GM12865 (cell line): ENCODE results near the gene TMEM208.

ENCODE experiments used
- DNase-seq: peaks from one replicate; pipeline ENCODE4 v3.0.0; 2010; ENCODE audit warnings: low read depth
- H3K4me3 ChIP-seq: 2 replicates; pipeline ENCODE4 v1.5.1; 2011; ENCODE audit warnings: mild to moderate bottlenecking, low read depth, low read length, control low read depth
- TF ChIP-seq, protein P1 (sequence below): IDR thresholded peaks from 2 replicates; pipeline ENCODE4 v1.5.1; 2011; ENCODE audit warnings: low read length, control low read depth, low read depth, inconsistent platforms; ENCODE audit not compliant: insufficient read depth; ENCODE audit errors: missing control alignments

TMEM208 gene

DNA sequence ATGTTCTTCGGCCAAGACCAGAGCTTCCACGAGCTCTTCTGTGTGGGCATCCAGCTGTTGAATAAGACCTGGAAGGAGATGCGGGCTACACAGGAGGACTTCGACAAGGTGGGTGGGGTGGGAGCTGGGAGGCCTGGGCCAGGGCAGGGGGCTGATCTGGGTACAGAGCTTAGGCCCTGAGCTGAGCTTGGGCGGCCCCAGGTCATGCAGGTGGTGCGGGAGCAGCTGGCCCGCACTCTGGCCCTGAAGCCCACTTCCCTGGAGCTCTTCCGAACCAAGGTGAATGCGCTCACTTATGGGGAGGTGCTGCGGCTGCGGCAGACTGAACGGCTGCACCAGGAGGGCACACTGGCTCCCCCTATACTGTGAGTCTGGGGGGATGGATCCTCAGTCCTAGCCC is 24.5 kb upstream of the TMEM208 start:
- H3K4me3 ChIP-seq: no peak overlapping the region
- no peak for DNase-seq
- TF ChIP-seq, protein P1, sequence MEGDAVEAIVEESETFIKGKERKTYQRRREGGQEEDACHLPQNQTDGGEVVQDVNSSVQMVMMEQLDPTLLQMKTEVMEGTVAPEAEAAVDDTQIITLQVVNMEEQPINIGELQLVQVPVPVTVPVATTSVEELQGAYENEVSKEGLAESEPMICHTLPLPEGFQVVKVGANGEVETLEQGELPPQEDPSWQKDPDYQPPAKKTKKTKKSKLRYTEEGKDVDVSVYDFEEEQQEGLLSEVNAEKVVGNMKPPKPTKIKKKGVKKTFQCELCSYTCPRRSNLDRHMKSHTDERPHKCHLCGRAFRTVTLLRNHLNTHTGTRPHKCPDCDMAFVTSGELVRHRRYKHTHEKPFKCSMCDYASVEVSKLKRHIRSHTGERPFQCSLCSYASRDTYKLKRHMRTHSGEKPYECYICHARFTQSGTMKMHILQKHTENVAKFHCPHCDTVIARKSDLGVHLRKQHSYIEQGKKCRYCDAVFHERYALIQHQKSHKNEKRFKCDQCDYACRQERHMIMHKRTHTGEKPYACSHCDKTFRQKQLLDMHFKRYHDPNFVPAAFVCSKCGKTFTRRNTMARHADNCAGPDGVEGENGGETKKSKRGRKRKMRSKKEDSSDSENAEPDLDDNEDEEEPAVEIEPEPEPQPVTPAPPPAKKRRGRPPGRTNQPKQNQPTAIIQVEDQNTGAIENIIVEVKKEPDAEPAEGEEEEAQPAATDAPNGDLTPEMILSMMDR: no peak

DNA sequence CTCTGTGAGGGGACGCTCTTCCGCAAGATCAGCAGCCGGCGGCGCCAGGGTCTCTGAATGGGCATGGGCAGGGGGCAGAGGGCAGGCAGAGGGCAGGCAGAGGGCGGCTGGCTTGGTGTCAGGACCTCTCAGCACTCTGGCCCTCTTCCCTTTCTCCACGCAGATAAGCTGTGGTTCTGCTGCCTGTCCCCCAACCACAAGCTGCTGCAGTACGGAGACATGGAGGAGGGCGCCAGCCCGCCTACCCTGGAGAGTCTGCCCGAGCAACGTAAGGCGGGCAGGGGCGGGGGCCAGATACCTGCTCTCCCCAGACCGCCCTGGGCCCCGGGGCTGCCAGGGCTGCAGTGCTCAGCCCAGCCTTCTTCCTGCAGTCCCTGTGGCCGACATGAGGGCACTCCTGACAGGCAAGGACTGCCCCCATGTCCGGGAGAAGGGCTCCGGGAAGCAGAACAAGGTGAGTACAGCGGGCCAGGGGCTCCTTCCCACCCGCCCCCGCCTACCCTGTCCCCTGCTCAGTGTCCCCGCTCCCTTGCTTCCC is 23.9 kb upstream of the TMEM208 start:
- DNase-seq: no peak
- TF ChIP-seq, protein P1: no peak

DNA sequence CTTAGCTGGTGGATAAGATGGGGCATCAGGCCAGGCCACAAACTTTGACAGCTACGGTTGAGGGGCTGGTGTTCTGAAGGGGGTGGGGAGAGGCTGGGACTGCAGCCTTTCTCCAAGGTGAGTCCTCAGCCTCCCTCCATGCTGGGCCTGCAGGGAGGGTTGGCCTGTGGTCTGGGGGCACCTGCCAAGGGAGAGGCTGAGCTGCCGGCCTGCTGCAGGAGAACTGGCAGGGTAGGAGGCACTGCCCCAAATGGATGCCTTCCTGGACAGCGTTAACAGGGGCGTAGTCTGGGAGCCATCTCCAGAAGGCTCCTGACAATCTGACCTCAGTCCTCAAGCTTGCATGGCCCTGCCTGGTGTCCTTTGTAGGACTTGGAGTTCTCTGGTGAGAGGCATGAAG is 22.9 kb upstream of the TMEM208 start:
- DNase-seq: no peak
- H3K4me3 ChIP-seq: no peak overlapping the region
- TF ChIP-seq, protein P1: no peak

More for the DNA sequence above, 23.9 kb upstream of the TMEM208 start:
- no peak overlapping the region for H3K4me3 ChIP-seq

DNA sequence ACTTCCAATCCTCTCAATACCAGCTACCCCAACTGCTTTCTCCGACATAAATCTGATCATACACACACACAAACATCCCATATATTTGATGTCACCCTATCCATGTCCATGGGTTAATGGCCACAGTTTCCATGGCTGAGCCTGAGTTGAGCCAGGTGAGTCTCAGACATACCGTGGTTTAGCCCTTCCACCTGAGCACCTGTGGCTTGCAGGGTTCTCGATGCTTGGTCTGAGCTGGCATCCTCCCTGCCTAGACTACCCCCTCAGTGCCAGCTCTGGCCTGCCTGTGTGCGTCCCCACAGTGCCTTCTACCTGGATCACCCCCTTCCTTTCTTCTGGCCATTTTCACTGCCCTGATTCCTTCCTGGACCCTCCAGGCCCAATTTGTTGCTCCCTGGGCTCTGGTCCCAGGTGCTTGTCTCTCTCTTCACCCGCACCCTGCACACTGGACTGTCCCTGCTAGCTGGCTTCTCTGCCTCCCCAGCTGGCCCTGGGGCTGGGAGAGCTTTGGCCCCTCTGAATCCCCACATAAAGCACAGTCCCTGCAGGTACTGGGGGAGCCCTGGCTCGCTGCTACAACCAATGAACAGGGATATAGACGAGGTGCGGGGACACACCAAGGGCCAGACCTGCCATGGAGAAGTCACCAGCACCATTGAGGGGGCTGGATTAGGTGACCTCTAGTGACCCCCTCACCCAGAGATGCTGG is 20.6 kb upstream of the TMEM208 start:
- no peak for DNase-seq
- TF ChIP-seq, protein P1: no peak
- H3K4me3 ChIP-seq: no peak overlapping the region

GRCh38 chr16:67206838-67207248 is 20.1 kb upstream of the TMEM208 start:
- no peak for DNase-seq
- TF ChIP-seq, protein P1: no peak
- no peak overlapping the region for H3K4me3 ChIP-seq

DNA sequence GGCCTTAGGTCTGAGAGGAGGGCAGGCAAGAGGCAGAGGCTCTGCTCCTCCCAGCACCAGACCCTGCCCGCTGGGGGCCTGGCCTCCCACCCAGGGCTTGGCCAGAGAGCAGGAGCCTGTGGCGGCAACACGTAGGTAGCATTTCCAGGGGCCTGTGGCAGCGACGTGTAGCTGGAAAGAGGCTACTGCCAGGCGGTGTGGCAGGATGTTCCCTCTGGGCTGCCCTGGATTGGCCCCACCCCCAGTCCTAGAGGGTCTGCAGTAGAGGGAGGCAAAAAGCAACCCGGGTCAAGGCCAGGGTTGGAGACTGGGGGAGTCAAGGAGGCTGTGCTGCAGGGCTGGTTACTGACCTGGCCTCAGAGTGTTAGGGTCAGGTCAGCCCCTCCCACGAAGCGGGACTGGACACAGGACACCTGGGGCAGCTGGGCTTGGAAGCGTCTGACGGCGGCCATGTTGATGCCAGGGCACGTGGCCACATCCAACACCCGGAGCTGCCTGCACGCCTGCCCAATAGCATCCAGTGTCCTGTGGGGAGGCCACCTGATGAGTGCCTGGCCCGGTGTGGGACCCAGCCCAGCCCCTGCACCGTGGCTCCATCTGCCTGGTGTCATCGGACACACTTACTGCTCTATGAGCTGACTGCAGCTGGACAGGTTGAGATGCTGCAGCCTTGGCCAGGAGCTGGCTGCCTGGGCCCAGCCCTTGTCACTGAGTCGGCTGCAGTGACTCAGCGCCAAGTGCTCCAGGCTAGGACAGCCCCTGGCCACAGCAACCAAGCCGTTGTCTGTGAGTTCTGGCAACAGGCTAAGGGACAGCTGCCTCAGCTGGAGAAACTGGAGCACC is 19.5 kb upstream of the TMEM208 start:
- DNase-seq: no peak
- TF ChIP-seq, protein P1: no peak
- H3K4me3 ChIP-seq: no peak overlapping the region
